ENCODE measurements around the gene COL13A1. TPM values are rescaled to one million over a fixed set of nuclear protein-coding genes. Genes with fewer than 3 reads are reported as not detected.

COL13A1 gene
- polyA plus RNA-seq, 1 of the 3 experiments (the other 2 are of a cell fraction) = 26.7 TPM

- Histone ChIP-seq H3K9me2 (no peaks in the 10 kb centered on the region), H3K27me3 (ENCODE audit: insufficient read depth) (no peaks in the 10 kb centered on the region), H3K27ac (ENCODE audit: low read depth in 2 of 2, low read length in 1 of 2) (no peak overlapping the region), H3K4me2 (peak overlapping the region; percentile 90), H3K9ac (no peak overlapping the region), H3K36me3 (replicated peaks in 1 of 2; ENCODE audit: control insufficient read depth in 1 of 2, insufficient read depth in 2 of 2, low read length in 1 of 2) (no peaks in the 10 kb centered on the region), H4K20me1 (ENCODE audit: insufficient read depth) (no peaks in the 10 kb centered on the region), H3K4me3 (ENCODE audit: low read depth in 2 of 2, low read length in 1 of 2) (peak overlapping the region in 1 of 2 experiments; percentile 84; a peak in 2 of 4 replicates), H3K9me3 (no peaks in the 10 kb centered on the region), H3K79me2 (ENCODE audit: insufficient read depth) (peaks cover 48% of the 10 kb centered on the region; the same call in 1 of the 2 replicates), H2AFZ (ENCODE audit: low read depth) (no peak overlapping the region), H3K4me1 (ENCODE audit: control insufficient read depth in 1 of 2, insufficient read depth in 2 of 2, low read depth in 1 of 2, low read length in 1 of 2) (peaks cover 13 to 19% of the 10 kb centered on the region in 2 experiments; a peak in 3 of 4 replicates), H3F3A (replicated peaks; ENCODE audit: insufficient read depth) (peaks cover 11% of the 10 kb centered on the region)
- CTCF ChIA-PET = interaction anchor here (0.6 to 15.4 kb wide), 16 partner anchors 8 to 203 kb away, joined by 3 to 160 read pairs (median 4); no protein-coding TSS in a partner anchor
- no peak for DNase-seq
- POLR2A ChIA-PET = no interaction called here
- TF ChIP-seq GABPA (IDR thresholded peaks at IDR 0.05; ENCODE audit: low read depth) (no peak), JUND (IDR thresholded peaks at IDR 0.05) (no peak), EP300 (IDR thresholded peaks at IDR 0.05; ENCODE audit: borderline replicate concordance in 1 of 2, low read depth in 1 of 2, low read length in 1 of 2) (no peak), MAX (IDR thresholded peaks at IDR 0.05; ENCODE audit: low read depth) (no peak), YY1 (IDR thresholded peaks at IDR 0.05; ENCODE audit: low read depth) (no peak), USF2 (IDR thresholded peaks at IDR 0.05; ENCODE audit: borderline replicate concordance, low read depth, low read length) (no peak), CHD2 (IDR thresholded peaks at IDR 0.05; ENCODE audit: low read length, partially characterized antibody) (no peak), PBX3 (IDR thresholded peaks at IDR 0.05) (no peak)
- WGBS (ENCODE audit: low lambda C conversion rate) = 100% methylated on average over 2 of the region's 7 CpGs
Measured at GRCh38 chr10:69803809-69804208, 2.1 kb downstream of the COL13A1 start.

- H3K79me2 ChIP-seq (ENCODE audit: insufficient read depth) = peaks cover 55% of the 10 kb centered on the region; the same call in 1 of the 2 replicates
- CTCF ChIA-PET = interaction anchor here (1.0 to 15.4 kb wide), 7 partner anchors 10 to 232 kb away, joined by 3 to 160 read pairs (median 4); partner anchors contain the start of gene NEUROG3
- no peak for DNase-seq
- H3K4me3 ChIP-seq (ENCODE audit: low read depth in 2 of 2, low read length in 1 of 2) = no peak overlapping the region
- H3F3A ChIP-seq (replicated peaks; ENCODE audit: insufficient read depth) = peaks cover 11% of the 10 kb centered on the region
- H3K9me3 ChIP-seq = no peaks in the 10 kb centered on the region
- 91% methylated on average over 6 of the region's 6 CpGs for WGBS (ENCODE audit: low lambda C conversion rate)
- H3K27me3 ChIP-seq (ENCODE audit: insufficient read depth) = no peaks in the 10 kb centered on the region
- H3K9me2 ChIP-seq = no peaks in the 10 kb centered on the region
- no peaks in the 10 kb centered on the region for H3K36me3 ChIP-seq (replicated peaks in 1 of 2; ENCODE audit: control insufficient read depth in 1 of 2, insufficient read depth in 2 of 2, low read length in 1 of 2)
- no peak overlapping the region for H2AFZ ChIP-seq (ENCODE audit: low read depth)
- no peak overlapping the region for H3K27ac ChIP-seq (ENCODE audit: low read depth in 2 of 2, low read length in 1 of 2)
- peaks cover 13 to 19% of the 10 kb centered on the region in 2 experiments; a peak in 3 of 4 replicates for H3K4me1 ChIP-seq (ENCODE audit: control insufficient read depth in 1 of 2, insufficient read depth in 2 of 2, low read depth in 1 of 2, low read length in 1 of 2)
- H4K20me1 ChIP-seq (ENCODE audit: insufficient read depth) = no peaks in the 10 kb centered on the region
- POLR2A ChIA-PET = interaction anchor here (0.6 kb wide), 1 partner anchor 72 kb away, joined by 3 read pairs; no protein-coding TSS in a partner anchor
- no peak overlapping the region; the same call in 1 of the 2 replicates for H3K4me2 ChIP-seq
- H3K9ac ChIP-seq = no peak overlapping the region
- TF ChIP-seq CTCF (IDR thresholded peaks at IDR 0.05) = no peak
- no peak for TF ChIP-seq USF2 (IDR thresholded peaks at IDR 0.05; ENCODE audit: borderline replicate concordance, low read depth, low read length)
- TF ChIP-seq NFIC (IDR thresholded peaks at IDR 0.05; ENCODE audit: borderline replicate concordance) = no peak
- TF ChIP-seq USF1 (IDR thresholded peaks at IDR 0.05; ENCODE audit: borderline replicate concordance, low read depth) = no peak
- TF ChIP-seq SMC3 (IDR thresholded peaks at IDR 0.05; ENCODE audit: low read depth, low read length) = no peak
- TF ChIP-seq FOSL2 (IDR thresholded peaks at IDR 0.05; ENCODE audit: borderline replicate concordance, low read depth) = no peak
- no peak for TF ChIP-seq EZH2phosphoT487 (IDR thresholded peaks at IDR 0.05; ENCODE audit: borderline replicate concordance, low read depth)
- no peak for TF ChIP-seq ELF1 (IDR thresholded peaks at IDR 0.05)
- TF ChIP-seq YY1 (IDR thresholded peaks at IDR 0.05; ENCODE audit: low read depth) = no peak
- no peak for TF ChIP-seq REST (IDR thresholded peaks at IDR 0.05; ENCODE audit: low read depth, low read length)
- no peak for TF ChIP-seq RCOR1 (IDR thresholded peaks at IDR 0.05; ENCODE audit: low read length)
Measured at GRCh38 chr10:69804775-69805174, 3.1 kb downstream of the COL13A1 start.

Measured in SK-N-SH (cell line).